ENCODE data around the gene RNF41. TPM values are rescaled to one million over a fixed set of nuclear protein-coding genes. Genes with fewer than 3 reads are reported as not detected.
"Not testable (repeated sequence)": the region's sequence is repeated elsewhere in the genome, so short reads cannot be mapped to it uniquely, and the experiment has no call there.

RNF41 gene
- 189 and 215 TPM in 2 replicates for total RNA-seq

GRCh38 chr12:56221757-56222530 is at the start of gene RNF41:
TSS of gene RNF41 (minus strand) at chr12:56221922. CDS start at chr12:56214047, 7,875 bp downstream.
- peak; percentile 88 for DNase-seq (ENCODE audit: low read depth, low spot score)

GRCh38 chr12:56271031-56271430 is 49.3 kb upstream of the RNF41 start:
- no peak for DNase-seq (ENCODE audit: low read depth, low spot score)

GRCh38 chr12:56267443-56268071 is 45.8 kb upstream of the RNF41 start:
- no peak for DNase-seq (ENCODE audit: low read depth, low spot score)

- DNase-seq (ENCODE audit: low read depth, low spot score) = peak; percentile 26
Measured at GRCh38 chr12:56266693-56267442, 45.1 kb upstream of the RNF41 start, which contains the start of gene COQ10A. TSS of gene COQ10A (plus strand) at chr12:56266942. CDS start at chr12:56267119, 177 bp downstream.

DNA sequence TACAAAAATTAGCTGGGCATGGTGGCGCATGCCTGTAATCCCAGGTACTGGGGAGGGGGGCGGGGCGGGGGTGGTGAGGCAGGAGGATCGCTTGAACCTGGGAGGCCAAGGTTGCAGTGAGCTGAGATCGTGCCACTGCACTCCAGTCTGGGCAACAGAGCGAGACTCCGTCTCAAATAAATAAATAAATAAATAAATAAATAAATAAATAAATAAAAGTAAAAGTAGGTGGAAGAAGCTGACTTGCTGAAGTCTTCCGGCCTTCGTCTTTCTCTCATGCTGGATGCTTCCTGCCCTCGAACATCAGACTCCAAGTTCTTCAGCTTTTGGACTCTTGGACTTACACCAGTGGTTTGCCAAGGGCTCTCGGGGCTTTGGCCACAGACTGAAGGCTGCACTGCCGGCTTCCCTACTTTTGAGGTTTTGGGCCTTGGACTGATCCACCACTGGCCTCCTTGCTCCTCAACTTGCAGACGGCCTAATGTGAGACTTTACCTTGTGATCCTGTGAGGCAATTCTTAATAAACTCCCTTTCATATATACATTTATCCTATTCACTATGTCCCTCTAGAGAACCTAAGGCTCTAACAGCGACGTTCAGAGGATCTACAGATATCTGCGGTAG is 44.5 kb upstream of the RNF41 start:
- not testable (repeated sequence) for DNase-seq (ENCODE audit: low read depth, low spot score)

GRCh38 chr12:56262955-56263354 is 41.2 kb upstream of the RNF41 start:
- not testable (repeated sequence) for DNase-seq (ENCODE audit: low read depth, low spot score)

DNA sequence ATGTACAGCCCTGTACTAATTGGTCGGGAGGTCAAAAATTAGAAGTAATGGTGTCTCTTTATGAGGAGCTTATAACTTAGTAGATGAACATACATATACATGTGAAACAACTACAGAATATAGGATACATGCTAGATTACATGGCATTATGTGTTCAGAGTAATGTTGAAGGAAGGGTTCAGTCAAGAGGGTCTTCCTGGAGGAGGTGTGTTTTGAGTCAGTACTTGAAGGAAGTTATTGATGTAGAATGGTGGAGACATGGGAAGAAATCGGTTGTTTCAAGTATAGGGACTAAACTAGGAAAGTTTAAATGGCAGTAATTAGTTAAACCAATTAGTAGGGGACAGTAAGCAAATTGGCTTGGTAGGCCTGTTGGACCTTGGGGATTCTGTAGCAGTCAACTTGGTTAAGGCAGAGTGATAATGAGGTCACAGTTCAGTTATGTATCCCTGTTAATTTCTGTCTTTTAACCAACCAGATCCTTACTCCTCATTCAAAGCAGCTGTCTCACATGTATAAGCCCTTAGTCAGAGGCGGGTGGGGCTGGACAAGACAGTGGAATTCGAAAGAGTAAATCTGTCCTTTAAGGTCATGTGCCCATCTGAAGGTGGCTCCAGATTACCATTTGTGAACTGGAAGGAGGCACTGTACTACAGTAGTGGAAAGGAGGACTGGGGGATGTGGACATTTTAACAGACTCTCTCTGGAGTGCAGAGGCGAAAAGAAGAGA is 39.9 kb upstream of the RNF41 start:
- DNase-seq (ENCODE audit: low read depth, low spot score) = no peak

DNA sequence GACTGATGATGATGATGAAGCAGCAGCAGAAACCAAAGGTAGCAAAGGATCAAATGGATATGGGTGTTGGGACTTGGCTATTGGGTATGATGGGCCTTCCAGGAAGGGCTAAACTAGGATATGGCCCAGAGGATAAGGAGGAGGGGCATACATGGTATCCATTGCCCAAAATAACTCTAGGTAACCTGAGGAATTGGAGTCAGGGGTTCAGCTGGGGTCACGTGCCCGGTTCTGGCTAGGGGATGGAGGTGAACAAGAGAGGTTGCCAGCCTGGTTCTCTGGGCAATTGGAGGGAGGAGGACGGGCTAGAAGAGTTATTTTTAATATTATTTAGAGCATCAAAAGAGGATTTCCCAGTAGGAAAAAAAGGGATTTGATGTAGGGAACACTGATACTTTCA is 39.2 kb upstream of the RNF41 start:
- no peak for DNase-seq (ENCODE audit: low read depth, low spot score)

- no peak for DNase-seq (ENCODE audit: low read depth, low spot score)
Measured at GRCh38 chr12:56260380-56260779, 38.7 kb upstream of the RNF41 start.

GRCh38 chr12:56258820-56259183 is 37.1 kb upstream of the RNF41 start:
- DNase-seq (ENCODE audit: low read depth, low spot score) = no peak

DNA sequence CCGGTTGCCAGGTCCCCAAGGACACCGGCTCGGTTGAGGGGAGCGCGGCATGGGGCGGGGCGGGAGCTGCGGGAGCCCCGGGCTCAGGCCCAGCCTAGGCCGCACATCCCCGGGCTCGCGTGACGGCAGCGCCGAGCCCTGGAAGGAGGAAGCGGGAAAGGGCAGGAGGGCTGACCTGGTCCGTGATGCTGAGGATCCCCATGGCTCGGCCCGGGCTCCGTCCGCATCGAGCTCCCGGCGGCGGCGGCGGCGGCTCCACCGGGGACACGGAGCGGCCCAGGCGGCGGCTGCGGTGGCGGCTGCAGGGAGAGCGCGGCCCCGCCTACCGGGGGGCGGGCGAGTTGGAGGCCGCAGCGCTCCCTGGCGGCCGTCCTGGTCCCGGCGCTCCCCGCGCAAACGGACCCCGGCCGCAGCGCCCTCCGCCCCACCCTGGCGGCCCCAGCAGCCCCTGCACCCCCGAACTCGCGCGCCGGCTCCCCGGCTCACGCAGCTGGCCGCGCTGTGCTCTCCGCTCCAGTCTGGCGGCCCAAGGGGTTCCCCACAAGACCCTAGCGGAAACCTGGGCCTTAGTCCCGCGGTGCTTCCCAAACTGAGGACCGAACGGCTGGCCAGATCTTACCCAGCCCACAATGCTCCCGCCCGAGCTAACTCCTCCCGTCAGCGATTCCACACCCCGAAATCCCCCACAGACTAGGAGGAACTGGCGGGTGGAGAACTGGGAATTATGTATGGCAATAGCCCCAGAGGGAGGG is 36.5 kb upstream of the RNF41 start, which contains the start of gene ANKRD52:
Gene ANKRD52, minus strand, starts transcription at position 317 of the 752 bp plus-strand sequence. Its CDS starts 115 bp downstream, at position 202.
- no peak for DNase-seq (ENCODE audit: low read depth, low spot score)

GRCh38 chr12:56257491-56258067 is 35.9 kb upstream of the RNF41 start:
- DNase-seq (ENCODE audit: low read depth, low spot score) = no peak

DNA sequence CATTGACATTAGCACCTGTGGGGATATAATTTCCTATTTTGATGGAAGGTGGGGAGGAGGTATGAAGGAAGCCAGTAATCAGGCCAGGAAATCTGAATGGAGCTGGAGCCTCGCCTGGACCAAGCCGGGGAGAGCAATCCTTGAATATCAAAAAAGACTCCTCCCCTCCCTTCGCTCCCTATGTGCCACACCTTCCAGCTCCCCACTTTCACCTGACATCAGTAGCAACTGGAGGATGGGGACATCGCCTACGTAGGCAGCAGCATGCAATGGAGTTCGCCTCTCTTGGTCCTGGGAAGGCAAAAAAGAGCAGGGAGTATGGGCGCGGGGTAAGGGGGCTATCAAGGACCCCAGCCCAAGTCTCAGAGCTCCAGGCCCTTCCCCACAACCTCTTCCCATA is 35.3 kb upstream of the RNF41 start:
- no peak for DNase-seq (ENCODE audit: low read depth, low spot score)

DNA sequence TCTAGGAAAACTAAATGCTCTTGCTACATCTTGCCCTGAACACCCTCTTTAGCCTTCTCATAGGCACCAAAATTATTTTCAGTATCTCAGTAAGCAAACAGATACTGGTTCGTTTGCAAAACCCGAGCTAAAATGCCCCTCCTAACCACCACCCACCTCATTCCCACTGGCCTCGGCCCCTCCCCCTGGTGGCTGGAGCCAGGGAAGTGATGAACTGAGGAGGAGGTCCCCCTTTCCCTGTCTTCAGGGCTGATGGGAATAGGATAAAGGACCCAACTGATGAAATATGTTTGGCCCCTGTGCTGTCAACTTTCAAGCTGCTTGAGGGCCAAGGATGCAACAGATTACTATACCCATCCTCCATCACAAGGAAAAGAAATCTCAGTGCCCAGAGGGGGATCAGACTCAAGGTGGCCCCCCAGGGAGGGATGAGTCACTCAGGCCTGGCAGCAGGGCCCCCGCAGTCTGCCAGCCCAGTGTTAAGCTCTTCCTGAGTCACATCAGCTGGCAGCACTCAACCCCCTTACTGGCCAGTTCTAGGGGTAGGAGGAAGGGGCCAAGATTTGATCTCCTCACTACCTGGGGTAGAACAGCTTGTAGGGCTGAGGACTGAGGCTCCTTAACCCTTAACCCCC is 34.7 kb upstream of the RNF41 start:
- DNase-seq (ENCODE audit: low read depth, low spot score) = no peak

DNA sequence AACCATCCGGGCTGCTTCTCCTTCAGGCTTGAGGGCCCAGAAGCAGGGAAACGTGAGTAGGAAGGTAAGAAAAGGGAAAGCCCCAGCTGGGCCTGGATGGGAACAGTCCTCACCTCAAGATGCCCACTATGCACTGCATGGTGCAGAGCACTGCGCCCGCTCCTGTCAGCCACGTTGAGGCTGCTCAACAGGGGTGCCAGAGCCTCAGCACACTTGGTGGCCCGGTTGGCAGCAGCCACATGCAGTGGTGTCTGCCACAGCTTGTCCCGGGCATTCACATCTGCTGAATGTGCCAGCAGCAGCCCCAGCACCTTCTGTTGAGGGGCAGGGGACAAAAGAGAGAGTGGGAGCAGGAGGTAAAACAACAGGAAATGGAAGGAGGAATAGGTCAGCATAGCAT is 33.9 kb upstream of the RNF41 start:
- DNase-seq (ENCODE audit: low read depth, low spot score) = no peak

GRCh38 chr12:56253091-56253490 is 31.4 kb upstream of the RNF41 start:
- DNase-seq (ENCODE audit: low read depth, low spot score) = no peak

DNA sequence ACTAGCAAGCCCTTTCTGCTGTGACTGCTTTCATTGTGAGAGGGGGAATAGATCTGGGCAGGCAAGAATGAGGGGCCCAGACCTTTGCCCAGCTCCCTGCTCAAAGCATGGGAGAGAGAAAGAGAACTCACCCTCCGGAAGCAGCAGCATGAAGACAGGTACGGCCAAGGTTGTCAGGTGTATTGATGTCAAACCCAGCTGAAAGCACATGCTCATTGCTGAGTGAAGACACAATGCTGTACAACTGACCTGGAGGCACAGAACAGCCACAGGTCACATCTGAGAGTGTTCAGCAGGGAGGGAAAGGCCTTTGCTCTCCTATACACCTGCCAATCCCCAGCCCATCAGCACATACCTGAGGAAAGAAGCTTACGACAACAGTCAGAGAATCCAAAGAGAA is 30.9 kb upstream of the RNF41 start:
- DNase-seq (ENCODE audit: low read depth, low spot score) = no peak

- no peak for DNase-seq (ENCODE audit: low read depth, low spot score)
Measured at GRCh38 chr12:56248711-56249110, 27.0 kb upstream of the RNF41 start.

- no peak for DNase-seq (ENCODE audit: low read depth, low spot score)
Measured at GRCh38 chr12:56247923-56248322, 26.2 kb upstream of the RNF41 start.
